ENCODE data around the gene DAAM2.

The DAAM2 gene

DNA sequence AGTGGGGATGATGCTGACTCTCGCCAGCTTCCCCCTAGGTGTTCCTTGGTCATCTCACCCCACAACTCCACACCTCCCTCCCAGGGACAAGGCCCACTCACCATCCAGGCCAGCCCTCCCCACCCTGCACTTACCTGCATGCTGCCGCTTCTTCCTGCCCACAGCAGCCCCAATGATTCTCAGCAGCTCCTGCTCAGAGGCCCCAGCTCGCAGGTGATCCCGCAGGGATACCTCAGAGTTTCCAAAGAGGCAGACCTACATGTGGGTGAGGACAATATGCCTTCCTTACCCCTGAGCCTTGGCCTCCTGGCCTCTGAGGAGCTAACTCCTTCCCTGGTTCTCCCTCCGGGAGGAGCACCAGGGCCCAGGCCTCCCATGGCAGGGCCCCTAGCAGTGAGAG is 117.5 kb downstream of the DAAM2 start:
- DNase-seq (ENCODE audit: low spot score), result no peak

DNA sequence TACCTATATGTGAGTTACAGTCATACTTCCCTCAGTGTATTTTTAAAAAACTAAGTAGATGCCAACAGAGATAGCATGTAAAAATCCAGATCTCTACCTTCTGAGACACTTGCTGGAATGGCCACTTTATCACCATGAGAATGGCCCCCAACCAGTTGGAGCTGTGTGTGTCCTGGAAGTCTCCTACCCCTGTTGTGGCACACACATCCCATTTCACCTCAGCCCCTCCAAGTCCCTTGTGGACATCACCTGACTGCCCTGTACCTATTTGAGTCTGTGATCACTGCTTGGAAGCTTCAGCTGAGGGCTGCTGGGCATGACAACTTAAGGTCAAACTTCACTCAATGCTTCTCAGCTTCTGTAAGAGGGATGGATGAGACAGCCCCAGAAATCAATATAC is 118.0 kb downstream of the DAAM2 start:
- no peak for DNase-seq (ENCODE audit: low spot score)

DNA sequence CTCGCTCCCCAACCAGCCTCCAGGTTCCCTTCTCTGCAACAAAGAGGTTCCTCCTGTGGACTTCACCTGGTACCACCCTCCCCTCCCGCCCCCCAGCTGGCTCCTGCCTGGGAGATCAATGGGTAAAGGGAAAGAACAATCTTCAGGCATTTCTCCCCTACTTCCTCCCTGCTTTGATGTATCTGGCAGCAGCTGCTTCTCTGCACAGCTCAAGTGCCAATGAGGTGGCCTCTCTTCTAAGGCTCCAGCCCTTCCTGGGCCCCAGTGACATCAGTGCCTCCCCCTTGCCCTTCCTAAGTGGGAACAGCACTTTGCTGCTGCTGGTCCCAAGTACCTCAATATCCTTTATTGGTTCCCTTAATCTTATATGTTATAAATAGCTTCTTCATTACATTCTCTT is 118.6 kb downstream of the DAAM2 start:
- DNase-seq (ENCODE audit: low spot score), result no peak

DNA sequence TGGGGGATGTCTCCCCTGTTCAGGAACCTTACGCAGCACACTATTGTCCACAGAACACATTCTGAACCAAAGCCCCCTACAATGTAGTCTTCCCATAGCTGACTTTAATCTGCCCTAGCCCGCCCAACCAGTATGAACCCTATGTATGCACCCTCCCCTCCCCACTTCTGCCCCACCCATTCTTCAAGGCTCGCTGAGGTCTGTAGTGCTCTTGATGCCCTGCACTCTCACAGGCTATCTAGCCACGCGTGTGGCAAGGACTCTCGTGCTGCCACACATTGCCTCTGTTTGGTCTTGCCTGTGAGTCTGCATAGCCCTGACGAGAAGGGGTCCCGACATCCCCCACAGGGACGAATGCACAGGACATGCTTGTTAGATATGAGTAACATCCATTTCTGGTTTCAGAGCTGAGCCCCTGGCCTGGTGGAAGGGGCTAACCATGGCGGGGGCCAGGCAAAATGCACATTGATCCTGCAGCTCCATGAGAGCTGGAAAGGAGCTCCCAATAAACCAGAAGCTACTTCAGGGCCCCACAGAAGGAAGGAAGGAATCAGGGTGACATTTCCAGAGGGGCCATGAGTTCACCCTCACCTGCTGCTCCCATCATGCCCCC is 119.4 kb downstream of the DAAM2 start:
- DNase-seq (ENCODE audit: low spot score), result no peak

DNA sequence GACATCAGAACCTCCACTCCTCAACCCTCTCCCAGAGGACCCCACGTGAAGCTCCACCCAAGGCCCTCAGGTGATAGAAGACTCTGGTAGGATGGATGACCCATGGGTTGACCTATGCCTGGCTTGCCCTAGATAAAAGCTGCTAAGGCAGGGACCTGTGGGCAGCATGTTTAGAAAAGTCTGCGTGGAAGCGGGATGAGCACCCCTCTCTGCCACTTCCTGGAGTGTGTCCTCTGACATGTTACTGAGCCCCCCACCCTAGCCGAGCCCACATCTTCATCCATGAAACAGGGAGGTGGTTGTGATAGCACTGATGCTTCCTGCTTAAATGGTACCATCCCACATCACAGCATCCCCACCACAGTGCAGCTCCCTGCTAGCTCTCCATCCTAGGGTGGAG is 120.3 kb downstream of the DAAM2 start:
- no peak for DNase-seq (ENCODE audit: low spot score)

DNA sequence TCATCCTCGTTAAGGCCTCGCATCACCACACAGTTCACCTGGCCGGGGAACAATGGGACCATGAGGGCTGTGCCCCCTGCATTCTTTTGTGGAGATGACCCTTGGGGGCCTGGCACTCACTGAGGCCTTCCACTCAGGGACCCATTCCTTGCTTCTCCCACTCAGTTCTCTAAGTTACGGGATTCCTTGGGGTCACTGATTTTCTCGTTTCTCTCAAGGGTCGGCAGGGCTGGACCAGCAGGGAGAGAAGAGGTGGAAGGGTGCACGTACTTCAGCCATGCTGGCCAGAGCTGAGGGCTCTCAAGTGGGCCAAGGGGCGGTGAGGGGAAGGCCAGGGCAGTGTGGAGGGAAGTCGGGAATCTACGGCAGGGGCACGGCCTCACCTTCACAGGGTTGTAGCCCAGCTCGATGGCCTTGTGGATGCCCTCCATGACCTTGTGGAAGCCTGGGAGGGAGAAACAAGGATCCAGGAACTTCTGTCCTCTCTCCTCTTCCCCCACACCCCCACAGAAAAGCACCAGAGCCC is 121.3 kb downstream of the DAAM2 start:
- DNase-seq (ENCODE audit: low spot score), result no peak

DNA sequence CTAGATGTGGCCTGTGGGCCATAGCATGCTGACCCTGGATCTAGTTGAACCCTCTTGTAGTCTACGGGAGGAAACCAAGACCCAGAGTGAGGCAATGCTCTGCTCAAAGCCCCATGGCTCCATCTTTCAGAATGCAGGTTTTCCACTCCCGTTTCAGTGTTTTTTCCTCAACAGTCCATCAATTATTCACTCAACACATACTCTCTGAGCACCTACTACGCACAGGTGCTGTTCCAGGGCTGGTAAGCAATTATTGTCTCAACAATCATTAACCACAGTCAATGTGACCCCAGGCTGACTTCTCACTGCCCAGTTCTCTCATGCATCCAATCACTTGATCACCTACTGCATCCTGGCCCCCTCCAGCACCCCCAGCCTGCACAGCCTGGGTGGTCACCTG is 122.1 kb downstream of the DAAM2 start:
- DNase-seq (ENCODE audit: low spot score), result no peak

DNA sequence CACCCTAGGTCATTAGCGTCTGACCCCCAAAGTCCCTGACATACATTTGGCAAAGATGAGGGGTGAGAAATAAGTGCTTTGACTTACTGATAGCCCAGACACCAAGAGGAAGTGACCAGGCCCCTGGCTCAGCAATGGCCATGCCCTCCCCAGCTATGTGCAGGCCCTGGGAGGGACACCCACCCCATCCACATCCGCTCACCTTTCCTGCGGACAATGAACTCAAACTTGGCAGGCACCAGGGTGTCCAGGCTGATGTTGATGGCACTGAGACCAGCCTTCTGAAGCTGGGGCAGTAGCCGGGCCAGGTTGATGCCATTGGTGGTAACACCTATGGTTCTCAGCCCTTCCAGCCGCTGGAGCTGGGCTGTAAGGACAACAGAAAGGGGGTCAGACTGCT is 123.7 kb downstream of the DAAM2 start:
- no peak for DNase-seq (ENCODE audit: low spot score)

DNA sequence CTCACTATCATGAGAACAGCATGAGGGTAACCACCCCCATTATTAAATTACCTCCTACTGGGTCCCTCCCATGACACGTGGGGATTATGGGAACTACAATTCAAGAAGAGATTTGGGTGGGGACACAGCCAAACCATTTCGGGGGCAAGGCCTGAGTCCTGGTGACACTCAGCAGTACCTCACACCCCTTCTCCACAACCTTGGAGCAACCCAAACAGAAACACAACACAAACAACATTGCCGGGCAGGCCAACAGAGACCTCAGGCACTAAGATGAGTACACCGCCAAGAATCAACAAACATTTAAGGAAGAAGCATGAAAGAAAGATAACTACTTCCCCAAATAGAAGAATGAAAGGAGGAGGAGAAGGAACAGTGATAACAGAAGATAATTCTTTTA is 125.2 kb downstream of the DAAM2 start:
- no peak for DNase-seq (ENCODE audit: low spot score)

DNA sequence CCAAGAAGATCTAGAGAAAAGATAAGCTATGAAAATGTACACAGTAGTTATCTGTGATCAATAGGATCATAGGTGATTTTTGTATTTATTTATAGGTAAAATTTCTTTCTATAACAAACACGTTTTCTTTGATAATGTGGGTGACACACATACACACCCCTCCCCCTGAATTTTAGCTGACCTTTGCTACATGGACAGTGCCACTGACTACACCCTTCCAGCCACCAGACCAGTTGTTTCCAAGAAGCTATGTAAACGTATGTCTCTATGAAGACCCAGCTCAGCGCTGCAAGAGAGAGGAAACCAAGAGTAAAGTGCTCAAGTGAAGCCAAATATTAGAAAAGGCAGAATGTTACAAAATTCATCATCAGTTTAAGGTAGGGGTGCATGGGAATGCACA is 125.8 kb downstream of the DAAM2 start:
- no peak for DNase-seq (ENCODE audit: low spot score)

DNA sequence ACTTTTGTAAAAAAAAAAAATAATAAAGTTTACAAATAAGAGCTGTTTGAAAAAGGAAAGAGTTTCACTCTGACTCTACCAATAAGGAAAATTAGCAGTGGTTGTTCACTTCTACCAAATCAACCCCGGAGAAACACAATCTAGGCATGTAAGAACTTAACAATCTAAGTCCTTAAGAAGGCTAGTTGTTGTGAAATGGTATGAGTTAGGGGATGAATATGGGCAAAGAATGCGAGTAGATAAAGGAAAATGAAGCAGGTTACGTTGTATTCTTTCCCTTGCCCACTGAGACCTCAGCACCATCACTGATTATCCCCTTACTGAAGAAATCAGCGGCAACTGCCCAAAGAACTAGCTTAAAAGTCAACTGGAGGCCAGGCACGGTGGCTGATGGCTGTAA is 126.7 kb downstream of the DAAM2 start:
- DNase-seq (ENCODE audit: low spot score), result no peak

DNA sequence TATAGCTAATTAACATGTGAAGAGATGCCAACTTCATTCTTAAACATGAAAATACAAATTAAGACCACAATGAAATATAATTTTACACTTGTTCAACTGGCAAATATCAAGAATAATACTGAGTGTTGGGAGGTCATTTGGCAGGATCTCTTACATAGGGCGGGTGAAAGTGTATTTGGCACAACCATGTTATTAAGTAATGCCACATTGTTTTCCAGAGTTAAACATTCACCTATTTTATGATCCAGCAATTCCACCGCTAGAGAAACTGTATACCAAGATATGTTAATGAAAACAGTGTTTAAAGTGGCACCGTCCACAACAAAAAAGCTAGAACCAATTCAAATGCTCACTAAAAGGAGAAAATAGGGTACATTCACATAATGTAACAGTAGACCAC is 128.0 kb downstream of the DAAM2 start:
- no peak for DNase-seq (ENCODE audit: low spot score)

DNA sequence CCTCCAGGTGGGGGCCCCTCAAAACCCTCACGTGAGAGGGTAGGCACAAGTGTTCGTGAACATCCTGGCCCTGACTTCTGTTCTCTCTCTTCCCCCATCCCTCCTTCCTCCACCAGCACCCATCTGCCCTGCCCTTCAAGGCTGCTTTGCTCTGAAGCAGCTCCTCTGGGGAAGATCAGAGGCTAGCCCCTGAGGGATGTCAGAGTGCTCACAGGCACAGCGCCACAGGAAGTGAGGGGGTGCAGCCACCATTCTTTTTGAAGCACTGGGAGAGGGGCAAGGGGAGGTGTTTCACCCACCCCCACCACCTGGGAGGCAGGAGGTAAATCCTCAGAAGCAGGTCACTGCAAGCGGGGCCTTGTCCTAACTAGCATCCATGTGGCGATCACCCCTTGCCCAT is 130.6 kb downstream of the DAAM2 start:
- DNase-seq (ENCODE audit: low spot score), result no peak

DNA sequence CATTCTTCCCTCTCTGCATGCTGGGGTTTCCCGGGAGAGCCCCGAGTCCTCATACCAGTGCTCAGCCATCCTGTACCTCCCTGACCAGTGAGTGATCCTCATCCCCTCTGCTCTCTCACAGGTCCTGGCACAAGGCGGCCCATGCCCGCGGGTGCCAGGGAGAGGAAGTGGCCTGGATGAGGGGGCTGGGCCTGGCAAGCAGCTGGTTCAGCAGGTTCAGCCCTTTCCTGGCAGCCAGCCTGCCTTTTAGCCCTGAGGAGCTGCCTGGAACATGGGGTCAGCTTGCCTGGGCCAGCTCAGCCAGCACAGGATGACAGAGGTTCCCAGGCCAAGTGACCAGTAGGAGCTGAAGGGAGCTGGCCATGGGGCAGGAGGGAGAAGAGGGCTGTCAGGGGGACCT is 131.2 kb downstream of the DAAM2 start:
- peak; percentile 5 for DNase-seq (ENCODE audit: low spot score)

DNA sequence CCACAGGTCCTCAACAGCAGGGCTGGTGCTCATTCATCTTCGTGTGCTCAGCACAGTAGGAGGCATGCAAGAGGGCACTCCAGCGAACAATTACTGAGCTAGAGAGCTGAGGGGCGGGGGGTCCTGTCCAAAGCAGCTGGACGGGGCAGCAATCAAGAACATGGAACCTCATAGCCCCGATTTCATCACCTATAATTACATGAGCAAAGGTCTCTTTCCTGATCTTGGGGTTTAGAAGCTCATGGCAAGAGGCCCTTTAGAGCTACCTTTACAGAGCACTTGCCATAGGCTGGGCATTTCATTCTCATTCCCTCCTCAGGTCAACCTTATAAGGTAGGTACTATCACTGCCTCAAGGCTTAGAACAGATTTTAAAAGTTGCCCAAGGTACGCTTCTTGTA is 131.7 kb downstream of the DAAM2 start:
- DNase-seq (ENCODE audit: low spot score), result no peak

DNA sequence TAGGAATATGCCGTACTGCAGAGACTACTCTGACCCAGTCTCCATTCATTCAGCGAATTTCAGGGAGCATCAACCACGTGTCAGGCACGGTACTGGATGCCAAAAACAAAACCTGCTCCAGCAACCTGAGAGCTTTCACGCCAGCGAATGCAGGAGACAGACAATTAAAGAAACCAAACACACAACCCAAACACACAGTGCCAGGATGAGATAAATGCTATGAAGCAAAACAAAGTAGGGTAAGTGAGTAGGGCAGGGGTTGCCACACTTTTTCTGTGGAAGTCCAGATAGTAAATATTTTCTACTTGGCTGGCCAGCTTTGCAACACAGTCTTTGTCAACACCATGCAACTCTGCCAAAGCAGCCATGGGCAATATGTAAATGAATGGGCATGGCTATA is 132.1 kb downstream of the DAAM2 start:
- DNase-seq (ENCODE audit: low spot score), result peak; percentile 41

DNA sequence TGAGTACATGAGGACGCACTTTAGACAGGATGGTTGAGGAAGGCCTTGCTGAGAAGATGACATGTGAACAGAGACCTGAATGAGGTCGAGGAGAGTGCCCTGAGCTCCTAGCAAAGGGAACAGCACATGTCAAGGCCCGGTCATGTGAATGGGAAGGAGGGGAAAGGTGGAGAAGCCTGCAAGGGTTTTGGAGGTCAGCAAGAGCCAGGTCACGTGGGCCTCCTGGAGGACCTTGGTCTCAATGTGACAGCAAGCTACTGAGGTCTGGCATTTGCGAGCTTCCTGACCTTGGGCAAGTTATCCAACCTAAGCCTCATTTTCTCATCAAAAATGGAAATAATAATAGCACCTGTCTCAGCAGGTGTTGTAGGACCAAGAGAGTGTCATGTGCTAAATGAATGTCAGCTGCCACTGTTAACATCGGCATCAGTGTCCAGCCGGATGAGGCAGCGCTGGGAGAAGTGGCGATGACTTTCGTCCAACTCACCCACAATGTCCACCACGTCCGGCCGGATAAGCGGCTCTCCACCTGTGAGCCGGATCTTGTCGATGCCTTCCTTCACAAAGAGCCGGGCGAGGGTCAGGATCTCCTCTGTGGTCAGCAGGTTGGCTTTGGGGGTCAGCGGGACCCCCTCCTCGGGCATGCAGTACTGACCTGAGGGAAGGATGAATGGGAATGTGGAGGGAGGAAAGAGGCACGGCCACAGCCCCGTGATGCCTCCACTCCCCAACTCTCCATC is 133.2 kb downstream of the DAAM2 start:
- no peak for DNase-seq (ENCODE audit: low spot score)

DNA sequence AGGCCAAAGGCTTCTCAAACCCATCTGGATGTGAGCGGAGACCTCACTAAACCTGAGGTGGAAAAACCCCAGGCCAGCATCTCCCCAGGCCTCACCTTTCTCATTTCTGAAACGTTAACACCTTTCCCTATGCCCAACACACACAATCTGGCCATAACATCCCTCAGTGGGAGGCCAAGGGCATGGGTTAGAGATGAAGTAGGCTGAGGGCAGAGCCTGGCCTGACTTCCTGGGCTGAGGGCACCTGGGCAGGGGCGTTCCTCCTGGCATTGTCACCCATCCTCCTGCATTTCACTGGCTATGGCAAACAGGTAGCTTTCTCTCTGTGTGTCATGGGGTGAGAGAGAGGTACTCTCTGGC is 133.7 kb downstream of the DAAM2 start:
- no peak for DNase-seq (ENCODE audit: low spot score)

DNA sequence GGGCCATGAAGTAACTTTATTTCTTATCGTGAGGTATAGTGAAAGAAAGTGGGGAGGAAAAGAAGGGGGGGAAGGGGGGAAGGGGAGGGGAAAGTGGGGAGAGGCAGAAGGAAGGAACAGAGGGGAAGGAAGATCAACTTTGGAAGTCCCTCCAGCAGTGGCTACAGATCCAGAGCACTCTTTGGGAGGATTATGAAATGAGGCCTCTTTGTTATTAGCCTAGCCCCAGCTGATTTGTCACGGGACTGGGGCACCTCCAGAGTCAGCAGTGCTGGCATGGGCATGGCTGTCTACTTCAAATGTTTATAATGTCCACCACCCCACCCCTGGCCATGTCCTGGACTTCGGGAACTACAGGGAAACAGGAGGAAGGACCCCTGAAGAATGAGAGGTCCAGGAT is 134.5 kb downstream of the DAAM2 start:
- no peak for DNase-seq (ENCODE audit: low spot score)

DNA sequence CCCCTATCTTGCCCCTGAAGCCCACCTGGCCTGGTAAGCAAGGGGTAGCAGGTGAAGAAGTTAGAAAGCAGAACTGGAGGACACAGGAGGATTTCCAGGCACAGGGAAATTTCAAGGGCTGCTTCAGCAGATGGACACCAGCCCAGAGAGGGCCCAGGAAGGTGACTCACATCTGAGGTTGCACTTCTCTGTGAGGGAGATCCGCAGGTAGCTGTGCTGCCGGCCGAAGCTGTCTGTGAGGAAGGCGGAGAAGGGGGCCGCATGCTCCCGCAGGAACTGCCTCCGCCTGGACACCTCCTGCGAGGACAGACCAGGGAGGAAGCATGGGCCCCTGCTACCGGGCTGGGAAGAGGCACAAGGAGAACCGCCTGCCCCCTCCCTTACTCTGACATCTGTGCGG is 135.0 kb downstream of the DAAM2 start:
- DNase-seq (ENCODE audit: low spot score), result no peak

DNA sequence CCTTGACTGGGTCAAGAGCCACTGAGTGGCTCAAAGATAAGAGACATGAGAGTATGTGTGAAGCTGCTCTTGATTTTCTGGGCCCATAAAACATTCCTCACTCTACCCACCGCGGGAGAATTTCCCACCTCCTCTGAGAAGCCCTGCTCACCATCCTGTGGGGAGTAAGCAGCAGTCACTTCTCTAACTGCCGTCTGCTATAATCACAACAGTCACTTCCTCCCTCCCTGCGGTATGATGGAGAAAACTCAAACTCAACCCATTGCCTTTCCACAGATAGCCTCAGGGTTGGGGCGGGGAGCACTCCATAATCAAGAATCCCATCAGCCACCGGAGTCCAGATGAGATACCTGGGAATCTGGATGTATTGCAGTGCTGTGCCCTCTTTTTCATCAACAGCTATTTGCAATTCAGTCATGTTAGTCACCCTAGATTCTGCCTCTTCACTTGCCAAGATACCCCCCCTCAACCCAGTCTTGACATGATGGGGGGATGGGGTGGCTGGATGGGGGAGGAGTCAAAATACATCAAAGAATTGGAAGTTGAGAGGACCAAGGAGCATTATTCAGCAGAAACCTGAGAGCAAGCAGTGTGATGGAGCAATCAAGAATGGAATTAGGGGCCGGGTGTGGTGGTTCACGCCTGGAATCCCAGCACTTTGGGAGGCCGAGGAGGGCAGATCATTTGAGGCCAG is 137.0 kb downstream of the DAAM2 start:
- DNase-seq (ENCODE audit: low spot score), result no peak

DNA sequence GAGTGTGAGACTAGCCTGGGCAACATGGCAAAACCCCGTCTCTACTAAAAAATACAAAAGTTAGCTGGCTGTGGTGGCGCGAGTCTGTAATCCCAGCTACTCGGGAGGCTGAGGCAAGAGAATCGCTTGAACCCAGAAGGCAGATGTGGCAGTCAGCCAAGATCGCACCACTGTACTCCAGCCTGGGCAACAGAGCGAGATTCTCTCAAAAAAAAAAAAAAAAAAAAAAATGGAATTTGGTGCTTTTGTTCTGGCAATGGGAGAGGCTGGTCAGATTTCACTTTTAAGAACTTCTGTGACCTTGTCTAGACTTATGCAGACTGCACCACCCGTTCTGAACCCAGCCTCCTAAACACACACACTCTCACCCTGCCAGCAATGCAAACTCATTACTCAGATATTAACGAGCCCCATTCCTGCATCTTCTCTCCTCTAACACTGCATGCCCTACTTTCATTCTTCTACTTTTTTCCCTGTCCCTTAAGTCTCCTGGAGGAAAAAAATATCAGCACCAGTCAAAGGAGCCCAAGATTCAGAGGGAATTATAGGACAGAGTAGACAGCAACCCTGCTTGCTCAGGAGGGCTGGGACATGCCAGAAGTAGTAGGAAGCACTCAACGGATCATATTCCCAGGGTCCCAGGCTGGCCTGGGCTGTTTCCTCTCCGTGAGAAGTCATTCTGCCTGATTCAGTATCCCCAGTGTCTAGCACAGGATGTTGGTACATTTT is 137.7 kb downstream of the DAAM2 start:
- DNase-seq (ENCODE audit: low spot score), result no peak

DNA sequence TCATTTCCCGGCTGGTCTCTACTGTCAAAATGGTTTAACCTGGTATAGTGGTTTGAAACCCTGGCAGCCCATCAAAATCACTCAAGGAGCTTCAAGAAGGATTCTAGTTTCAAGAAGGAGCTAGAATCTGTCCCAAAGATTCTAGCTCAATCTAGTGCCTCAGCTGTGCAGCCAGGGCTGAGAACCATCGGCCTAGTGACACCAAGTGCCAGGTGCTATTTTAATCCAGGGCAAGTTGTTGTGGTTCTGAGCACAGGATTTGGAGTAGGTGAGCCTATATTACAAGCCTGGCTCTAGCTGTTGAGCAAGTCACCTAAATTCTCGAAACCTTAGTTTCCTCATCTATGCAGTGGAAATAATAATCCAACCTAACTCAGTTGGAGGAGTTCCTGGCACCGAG is 138.4 kb downstream of the DAAM2 start:
- DNase-seq (ENCODE audit: low spot score), result no peak
